GM18861 (cell line): ENCODE measurements around the gene NKD1.

Experiments used
- ATAC-seq: cut with Tn5 transposase; IDR thresholded peaks from one replicate; pipeline ENCODE4 v1.9.1; 2021; ENCODE audit not compliant: unreplicated experiment

Gene NKD1

GRCh38 chr16:50557046-50557445 is 8.8 kb downstream of the NKD1 start:
- no peak for ATAC-seq

- ATAC-seq = no peak
Measured at GRCh38 chr16:50558913-50559312, 10.7 kb downstream of the NKD1 start.

GRCh38 chr16:50559342-50559741 is 11.1 kb downstream of the NKD1 start:
- no peak for ATAC-seq

GRCh38 chr16:50559804-50560514 is 11.8 kb downstream of the NKD1 start:
- ATAC-seq = no peak

- no peak for ATAC-seq
Measured at GRCh38 chr16:50560903-50561863, 13.0 kb downstream of the NKD1 start.

- ATAC-seq = no peak
Measured at GRCh38 chr16:50562657-50563056, 14.5 kb downstream of the NKD1 start.

- no peak for ATAC-seq
Measured at GRCh38 chr16:50563989-50564388, 15.8 kb downstream of the NKD1 start.

- ATAC-seq = no peak
Measured at GRCh38 chr16:50565428-50565827, 17.2 kb downstream of the NKD1 start.

GRCh38 chr16:50566014-50566962 is 18.1 kb downstream of the NKD1 start:
- no peak for ATAC-seq

- ATAC-seq = no peak
Measured at GRCh38 chr16:50567651-50568050, 19.5 kb downstream of the NKD1 start.

GRCh38 chr16:50568187-50568815 is 20.1 kb downstream of the NKD1 start:
- ATAC-seq = no peak

- no peak for ATAC-seq
Measured at GRCh38 chr16:50570354-50570753, 22.2 kb downstream of the NKD1 start.

GRCh38 chr16:50570808-50571598 is 22.8 kb downstream of the NKD1 start:
- no peak for ATAC-seq

GRCh38 chr16:50571786-50572185 is 23.6 kb downstream of the NKD1 start:
- ATAC-seq = no peak

GRCh38 chr16:50572700-50573099 is 24.5 kb downstream of the NKD1 start:
- ATAC-seq = no peak

GRCh38 chr16:50573279-50573678 is 25.1 kb downstream of the NKD1 start:
- no peak for ATAC-seq

- no peak for ATAC-seq
Measured at GRCh38 chr16:50573947-50574744, 25.9 kb downstream of the NKD1 start.

GRCh38 chr16:50574745-50575136 is 26.5 kb downstream of the NKD1 start:
- no peak for ATAC-seq

GRCh38 chr16:50575743-50576142 is 27.5 kb downstream of the NKD1 start:
- no peak for ATAC-seq
